Thyroid gland (tissue), 4 donors: ENCODE data around the gene PRXL2B. TPM values are rescaled to one million over a fixed set of nuclear protein-coding genes. Genes with fewer than 3 reads are reported as not detected.

ENCODE experiments used
- DNase-seq, 2 donors: peaks; one replicate each; pipeline ENCODE4 v3.0.0-alpha.2; 2019
- H3K27ac ChIP-seq, 3 donors: fragments of 200-600 bp; sonication (generic); 1 replicate in 2 of 3; 2 replicates in 1 of 3; pipeline ENCODE4 v1.5.1; 2016 to 2019; ENCODE audit warnings: mild to moderate bottlenecking in 1 of 3, moderate library complexity in 1 of 3
- H3K27me3 ChIP-seq: fragments of 200-600 bp; sonication (generic); one replicate; pipeline ENCODE4 v1.5.1; 2019
- H3K36me3 ChIP-seq, 2 donors: fragments of 200-600 bp; sonication (generic); one replicate each; pipeline ENCODE4 v1.5.1; 2016 to 2019
- H3K4me1 ChIP-seq, 2 donors: fragments of 200-600 bp; sonication (generic); one replicate each; pipeline ENCODE4 v1.5.1; 2017 to 2019
- H3K4me3 ChIP-seq, 3 donors: fragments of 200-600 bp; sonication (generic); replicated peaks in 1 of 3; 1 replicate in 2 of 3; 2 replicates in 1 of 3; pipeline ENCODE4 v1.5.1; 2016; ENCODE audit warnings: mild to moderate bottlenecking in 1 of 3
- H3K9me3 ChIP-seq: fragments of 200-600 bp; sonication (generic); one replicate; pipeline ENCODE4 v1.5.1; 2017
- CTCF ChIP-seq, 6 experiments: fragments of 200-600 bp in 3 of 6; fragments of 450-650 bp in 3 of 6; sonication (generic) in 3 of 6; IDR thresholded peaks; one replicate each; pipeline ENCODE4 v1.5.1; 2016 to 2019; ENCODE audit warnings: antibody characterized with exemption in 6 of 6, mild to moderate bottlenecking in 2 of 6, inconsistent platforms in 1 of 6, moderate library complexity in 1 of 6
- POLR2A ChIP-seq, 2 donors: fragments of 450-650 bp; IDR thresholded peaks; one replicate each; pipeline ENCODE4 v1.6.1; 2017; ENCODE audit warnings: antibody characterized with exemption in 2 of 2, mild to moderate bottlenecking in 2 of 2, moderate library complexity in 1 of 2
- WGBS, 2 donors: methylation state at CpG; one replicate each; pipeline ENCODE4 v1.1.5; 2017; 5-methylcytosine and 5-hydroxymethylcytosine counted together
- intact Hi-C: fragments of 100-400 bp; cut with DNase I; formaldehyde crosslinking; loops from one replicate; pipeline ENCODE4 v1.15.1; 2023
- total RNA-seq, 4 donors: library from RNA; depleted of rRNA; stranded (reverse); fragments of >200 nt; gene quantifications; one replicate each; pipeline ENCODE4 v1.2.3, GENCODE V29; 2016

Gene PRXL2B
- total RNA-seq, 4 donors from 2014 or later = 14.6 to 24.7 (median 18.0) TPM

GRCh38 chr1:2561898-2562895 is 24.4 kb upstream of the PRXL2B start:
- intact Hi-C loops = no loop called here
- Histone ChIP-seq H3K36me3 (no peaks in the 10 kb centered on the region), H3K27ac (no peak overlapping the region), H3K27me3 (no peaks in the 10 kb centered on the region), H3K9me3 (no peaks in the 10 kb centered on the region), H3K4me1 (peaks cover 2 to 8% of the 10 kb centered on the region in 2 donors), H3K4me3 (no peak overlapping the region)
- 92 to 96% methylated on average over 12 to 18 of the region's 24 CpGs for WGBS, 2 donors
- DNase-seq = no peak
- TF ChIP-seq POLR2A (IDR thresholded peaks at IDR 0.05) (no peak), CTCF (IDR thresholded peaks at IDR 0.05) (peak in 1 of 6 experiments; percentile 27)

- TF ChIP-seq POLR2A (IDR thresholded peaks at IDR 0.05) (no peak), CTCF (IDR thresholded peaks at IDR 0.05) (no peak)
- DNase-seq = no peak
- no peaks in the 10 kb centered on the region for H3K27me3 ChIP-seq
- no peaks in the 10 kb centered on the region for H3K9me3 ChIP-seq
- no peak overlapping the region for H3K4me3 ChIP-seq
- no peaks in the 10 kb centered on the region for H3K4me1 ChIP-seq
- no peak overlapping the region for H3K27ac ChIP-seq
- WGBS, 2 donors = 86 to 87% methylated on average over 4 to 17 of the region's 18 CpGs
- H3K36me3 ChIP-seq = no peaks in the 10 kb centered on the region
- intact Hi-C loops = no loop called here
These were observed 23.4 kb upstream of the PRXL2B start for GRCh38 chr1:2563205-2563604.

- 86 to 92% methylated on average over 16 to 19 of the region's 20 CpGs for WGBS, 2 donors
- Histone ChIP-seq H3K36me3 (no peaks in the 10 kb centered on the region), H3K9me3 (no peaks in the 10 kb centered on the region), H3K27me3 (no peaks in the 10 kb centered on the region), H3K4me3 (no peak overlapping the region), H3K27ac (no peak overlapping the region), H3K4me1 (peaks cover 0 to 4% of the 10 kb centered on the region in 2 donors)
- no peak for TF ChIP-seq POLR2A (IDR thresholded peaks at IDR 0.05)
- no peak for TF ChIP-seq CTCF (IDR thresholded peaks at IDR 0.05)
- intact Hi-C loops = no loop called here
- no peak for DNase-seq
These were observed 22.4 kb upstream of the PRXL2B start for GRCh38 chr1:2564006-2564814.

- H3K27ac ChIP-seq = no peak overlapping the region
- no peak for TF ChIP-seq CTCF (IDR thresholded peaks at IDR 0.05)
- TF ChIP-seq POLR2A (IDR thresholded peaks at IDR 0.05) = no peak
- WGBS, 2 donors = 54 to 63% methylated on average over 9 to 14 of the region's 14 CpGs
- H3K9me3 ChIP-seq = no peaks in the 10 kb centered on the region
- DNase-seq = no peak
- H3K27me3 ChIP-seq = no peaks in the 10 kb centered on the region
- no peaks in the 10 kb centered on the region for H3K36me3 ChIP-seq
- intact Hi-C loops = no loop called here
- H3K4me1 ChIP-seq = peaks cover 0 to 4% of the 10 kb centered on the region in 2 donors
- H3K4me3 ChIP-seq = no peak overlapping the region
These were observed 21.7 kb upstream of the PRXL2B start for GRCh38 chr1:2564815-2565374.
